ENCODE results near the gene ATP11C.

Gene ATP11C

DNA sequence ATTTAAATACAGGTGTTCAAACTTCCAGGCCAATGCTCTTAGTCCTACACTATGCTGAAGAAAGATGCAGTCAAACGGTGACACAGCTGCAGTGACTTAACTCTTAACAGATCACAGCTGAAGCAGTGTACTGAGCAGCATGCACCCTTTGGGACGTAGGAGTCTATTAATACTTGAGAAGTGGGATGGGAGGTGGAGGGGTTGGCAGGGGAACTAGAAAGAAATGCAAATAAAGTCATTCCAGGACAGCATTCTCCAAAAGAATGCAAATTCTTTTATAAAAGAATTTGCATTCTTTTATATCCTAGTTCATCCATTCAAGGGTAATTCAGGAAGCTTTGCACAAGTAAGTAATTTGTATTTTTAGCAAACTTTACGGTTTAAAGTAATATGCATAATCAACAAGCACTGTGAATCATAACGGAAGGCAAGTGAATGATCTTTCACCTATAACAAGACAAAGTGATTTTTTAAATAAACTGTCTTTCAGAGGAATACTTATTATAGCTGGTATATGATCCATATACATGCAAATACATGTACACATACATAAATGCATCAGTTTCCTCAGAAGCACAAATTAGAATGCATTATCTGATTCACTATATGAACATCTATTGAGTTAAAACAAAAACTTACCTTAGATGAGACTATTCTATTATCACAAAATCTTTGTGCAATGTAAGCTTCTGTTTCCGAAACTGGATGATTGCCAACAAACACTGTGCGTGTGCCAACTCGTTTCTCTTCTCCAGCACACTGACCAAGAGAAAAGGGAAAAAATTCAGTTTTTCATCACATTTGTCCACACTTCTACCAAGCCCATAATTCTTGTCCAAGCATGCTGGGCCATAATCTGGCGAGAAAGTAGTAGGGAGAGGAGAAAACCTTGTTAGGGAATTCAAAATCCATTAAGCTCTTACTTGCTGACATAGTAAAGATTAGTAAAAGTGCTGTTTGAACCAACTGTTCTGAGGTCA, 106.5 kb downstream of the ATP11C start:
- TF ChIP-seq, protein P1, sequence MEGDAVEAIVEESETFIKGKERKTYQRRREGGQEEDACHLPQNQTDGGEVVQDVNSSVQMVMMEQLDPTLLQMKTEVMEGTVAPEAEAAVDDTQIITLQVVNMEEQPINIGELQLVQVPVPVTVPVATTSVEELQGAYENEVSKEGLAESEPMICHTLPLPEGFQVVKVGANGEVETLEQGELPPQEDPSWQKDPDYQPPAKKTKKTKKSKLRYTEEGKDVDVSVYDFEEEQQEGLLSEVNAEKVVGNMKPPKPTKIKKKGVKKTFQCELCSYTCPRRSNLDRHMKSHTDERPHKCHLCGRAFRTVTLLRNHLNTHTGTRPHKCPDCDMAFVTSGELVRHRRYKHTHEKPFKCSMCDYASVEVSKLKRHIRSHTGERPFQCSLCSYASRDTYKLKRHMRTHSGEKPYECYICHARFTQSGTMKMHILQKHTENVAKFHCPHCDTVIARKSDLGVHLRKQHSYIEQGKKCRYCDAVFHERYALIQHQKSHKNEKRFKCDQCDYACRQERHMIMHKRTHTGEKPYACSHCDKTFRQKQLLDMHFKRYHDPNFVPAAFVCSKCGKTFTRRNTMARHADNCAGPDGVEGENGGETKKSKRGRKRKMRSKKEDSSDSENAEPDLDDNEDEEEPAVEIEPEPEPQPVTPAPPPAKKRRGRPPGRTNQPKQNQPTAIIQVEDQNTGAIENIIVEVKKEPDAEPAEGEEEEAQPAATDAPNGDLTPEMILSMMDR (IDR thresholded peaks at IDR 0.05; ENCODE audit: extremely low read depth, missing control alignments): no peak
- DNase-seq (ENCODE audit: low spot score): no peak

DNA sequence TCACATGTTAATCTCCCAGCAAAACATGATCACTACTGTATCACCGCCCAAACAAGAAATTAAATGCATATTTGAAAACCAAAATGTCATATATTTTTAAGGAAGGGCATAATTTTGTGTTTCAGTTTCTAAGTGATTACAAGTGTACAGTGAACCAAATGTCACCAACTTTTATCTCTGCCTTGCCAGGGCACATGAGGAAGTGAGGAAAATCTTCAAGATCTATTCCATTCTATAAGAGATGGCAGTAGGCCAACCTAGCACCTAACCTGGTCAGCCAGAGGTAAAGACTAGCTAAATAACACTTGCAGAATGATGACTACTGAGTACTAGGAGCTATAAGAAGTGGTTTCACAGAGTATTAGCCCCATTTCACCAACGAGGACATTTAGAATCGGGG, 107.2 kb downstream of the ATP11C start:
- TF ChIP-seq, protein P1 (IDR thresholded peaks at IDR 0.05; ENCODE audit: extremely low read depth, missing control alignments): no peak
- no peak for DNase-seq (ENCODE audit: low spot score)

DNA sequence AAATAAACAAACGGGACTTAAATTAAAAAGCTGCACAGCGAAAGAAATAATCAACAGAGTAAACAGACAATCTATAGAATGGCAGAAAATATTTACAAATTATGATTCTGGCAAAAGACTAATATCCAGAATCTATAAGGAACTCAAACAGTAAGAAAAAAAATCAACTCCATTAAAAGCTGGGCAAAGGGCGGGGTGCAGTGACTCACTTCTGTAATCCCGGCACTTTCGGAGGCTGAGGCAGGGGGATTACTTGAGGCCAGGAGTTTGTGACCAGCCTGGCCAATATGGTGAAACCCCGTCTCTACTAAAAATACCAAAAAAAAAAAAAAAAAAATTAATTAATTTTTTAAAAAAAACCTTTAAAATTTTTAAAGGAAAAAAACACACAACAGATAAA, 109.0 kb downstream of the ATP11C start:
- TF ChIP-seq, protein P1 (IDR thresholded peaks at IDR 0.05; ENCODE audit: extremely low read depth, missing control alignments): no peak
- DNase-seq (ENCODE audit: low spot score): no peak

DNA sequence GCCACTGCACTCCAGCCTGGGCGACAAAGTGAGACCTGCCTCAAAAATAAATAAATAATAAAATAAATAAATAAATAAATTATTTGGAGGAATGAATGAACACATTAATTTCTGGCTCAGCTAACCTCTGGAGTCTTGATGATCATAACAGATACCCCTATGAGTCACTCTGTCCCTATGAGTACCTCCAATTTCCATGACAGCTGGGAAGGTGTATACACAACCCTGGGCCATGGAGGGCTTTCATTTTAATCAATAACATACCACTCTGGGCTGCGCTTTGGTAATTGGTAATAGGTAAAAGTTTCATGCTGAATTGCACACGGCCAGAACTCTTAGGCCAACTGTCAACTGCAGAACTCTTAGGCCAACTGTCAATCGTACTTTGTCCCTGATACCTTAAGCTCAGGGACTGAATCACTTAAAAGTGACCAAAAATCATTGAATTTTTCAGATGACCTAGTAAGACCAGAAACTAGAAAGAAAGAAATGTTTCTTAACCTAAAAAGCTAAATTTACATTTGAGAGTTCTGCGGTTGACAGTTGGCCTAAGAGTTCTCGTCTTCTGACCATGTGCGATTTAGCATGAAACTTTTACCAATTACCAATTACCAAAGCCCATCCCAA, 112.4 kb downstream of the ATP11C start:
- TF ChIP-seq, protein P1 (IDR thresholded peaks at IDR 0.05; ENCODE audit: extremely low read depth, missing control alignments): no peak

DNA sequence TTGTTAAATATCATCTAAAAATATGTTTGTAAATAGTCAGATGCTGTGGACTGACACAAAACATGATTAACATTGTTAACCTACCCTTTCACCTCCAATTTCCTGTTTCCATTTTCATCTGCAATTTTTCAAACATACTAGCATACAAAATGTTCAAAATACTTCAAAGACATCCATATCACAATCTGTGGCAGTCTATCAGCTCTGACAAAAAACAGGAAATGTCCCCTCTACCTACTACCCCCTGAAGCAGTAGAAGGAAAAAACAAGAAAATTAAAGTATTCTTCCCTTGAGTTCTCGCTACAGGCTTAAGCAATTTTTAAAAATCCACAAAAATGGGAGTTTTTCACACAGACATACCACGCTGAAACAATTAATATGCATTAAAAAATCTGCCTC, 116.6 kb downstream of the ATP11C start:
- DNase-seq (ENCODE audit: low spot score): no peak
- TF ChIP-seq, protein P1 (IDR thresholded peaks at IDR 0.05; ENCODE audit: extremely low read depth, missing control alignments): no peak

More for the DNA sequence above, 112.4 kb downstream of the ATP11C start:
- no peak for DNase-seq (ENCODE audit: low spot score)

DNA sequence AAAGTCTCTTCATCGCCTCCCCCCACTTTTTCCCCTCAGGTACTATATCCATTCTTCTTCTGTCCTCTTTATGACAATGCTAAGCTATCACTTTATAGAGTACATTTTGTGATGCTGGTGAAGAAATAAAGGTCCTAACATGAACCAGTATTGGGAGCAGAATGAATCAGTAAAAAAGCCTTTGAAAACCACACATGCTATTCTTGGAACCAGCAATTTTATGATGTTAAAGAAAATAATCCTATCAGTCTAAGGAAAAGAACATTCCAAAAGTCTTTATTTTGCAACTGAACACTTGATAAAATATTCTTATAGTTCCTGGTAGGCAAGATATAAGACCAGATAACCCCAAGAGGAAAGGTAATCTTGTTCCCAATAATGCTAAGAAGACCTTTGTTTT, 117.1 kb downstream of the ATP11C start:
- DNase-seq (ENCODE audit: low spot score): no peak
- TF ChIP-seq, protein P1 (IDR thresholded peaks at IDR 0.05; ENCODE audit: extremely low read depth, missing control alignments): no peak

Data from GM20000 (cell line).